Measurements from ENCODE around the gene OR2T34.
"Not testable (repeated sequence)": the region's sequence is repeated elsewhere in the genome, so short reads cannot be mapped to it uniquely, and the experiment has no call there.

Gene OR2T34

DNA sequence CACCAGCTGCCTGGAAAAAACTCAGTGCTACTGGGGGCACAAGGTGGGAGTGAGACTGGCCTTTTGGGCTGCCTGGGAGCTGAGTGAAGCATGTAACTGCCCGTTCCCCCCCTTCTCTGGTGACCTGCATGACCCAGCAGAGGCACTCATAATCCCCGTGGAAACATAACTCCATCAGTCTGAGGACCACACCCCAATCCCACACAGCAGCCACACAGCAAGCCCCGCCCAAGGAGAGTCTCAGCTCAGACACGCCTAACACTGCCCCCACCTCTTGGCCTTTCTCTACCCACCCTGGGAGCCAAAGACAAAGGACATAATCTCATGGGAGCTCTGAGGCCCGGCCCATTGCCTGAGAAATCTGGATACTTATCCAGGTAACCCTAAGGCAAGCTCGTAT is 23.5 kb downstream of the OR2T34 start:
- DNase-seq = not testable (repeated sequence)

GRCh38 chr1:248547383-248547782 is 27.2 kb downstream of the OR2T34 start:
- not testable (repeated sequence) for DNase-seq

GRCh38 chr1:248537449-248537848 is 37.1 kb downstream of the OR2T34 start:
- not testable (repeated sequence) for DNase-seq
